Esophagus muscularis mucosa (tissue), 3 donors: ENCODE data around the gene GET4.

Experiments used
- POLR2A ChIP-seq: fragments of 450-650 bp; IDR thresholded peaks from one replicate; pipeline ENCODE4 v1.6.1; 2017; ENCODE audit warnings: antibody characterized with exemption, moderate library complexity, mild to moderate bottlenecking, low read depth
- TF ChIP-seq, protein P1 (sequence below), 3 experiments: fragments of 200-600 bp in 2 of 3; fragments of 450-650 bp in 1 of 3; sonication (generic) in 2 of 3; IDR thresholded peaks; one replicate each; pipeline ENCODE4 v1.5.1; 2017 to 2019; ENCODE audit warnings: antibody characterized with exemption in 3 of 3, mild to moderate bottlenecking in 2 of 3, moderate library complexity in 1 of 3

DNA sequence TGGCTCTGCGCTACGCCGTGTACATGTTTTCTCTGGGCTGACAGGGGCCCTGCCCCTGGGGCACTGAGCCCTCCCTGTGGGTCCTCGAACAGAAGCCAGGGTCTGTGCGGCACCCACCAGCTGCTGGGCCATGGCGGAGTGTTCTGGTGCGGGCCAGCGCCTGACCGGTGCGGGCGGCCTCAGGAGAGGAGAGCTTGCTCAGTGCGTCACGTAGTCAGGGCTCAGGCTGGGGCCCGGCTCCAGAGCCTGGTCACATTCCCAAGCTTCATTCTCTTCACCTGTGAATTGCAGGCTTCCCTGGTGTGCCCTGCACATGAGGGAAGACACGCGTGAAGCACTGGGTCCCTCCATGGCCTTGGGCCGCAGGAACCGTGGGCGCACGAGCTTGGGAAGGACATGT lies 15.5 kb downstream of the GET4 start:
- no peak for TF ChIP-seq POLR2A
- TF ChIP-seq, protein P1, sequence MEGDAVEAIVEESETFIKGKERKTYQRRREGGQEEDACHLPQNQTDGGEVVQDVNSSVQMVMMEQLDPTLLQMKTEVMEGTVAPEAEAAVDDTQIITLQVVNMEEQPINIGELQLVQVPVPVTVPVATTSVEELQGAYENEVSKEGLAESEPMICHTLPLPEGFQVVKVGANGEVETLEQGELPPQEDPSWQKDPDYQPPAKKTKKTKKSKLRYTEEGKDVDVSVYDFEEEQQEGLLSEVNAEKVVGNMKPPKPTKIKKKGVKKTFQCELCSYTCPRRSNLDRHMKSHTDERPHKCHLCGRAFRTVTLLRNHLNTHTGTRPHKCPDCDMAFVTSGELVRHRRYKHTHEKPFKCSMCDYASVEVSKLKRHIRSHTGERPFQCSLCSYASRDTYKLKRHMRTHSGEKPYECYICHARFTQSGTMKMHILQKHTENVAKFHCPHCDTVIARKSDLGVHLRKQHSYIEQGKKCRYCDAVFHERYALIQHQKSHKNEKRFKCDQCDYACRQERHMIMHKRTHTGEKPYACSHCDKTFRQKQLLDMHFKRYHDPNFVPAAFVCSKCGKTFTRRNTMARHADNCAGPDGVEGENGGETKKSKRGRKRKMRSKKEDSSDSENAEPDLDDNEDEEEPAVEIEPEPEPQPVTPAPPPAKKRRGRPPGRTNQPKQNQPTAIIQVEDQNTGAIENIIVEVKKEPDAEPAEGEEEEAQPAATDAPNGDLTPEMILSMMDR (IDR thresholded peaks at IDR 0.05), result no peak
